Dedifferentiated amniotic fluid mesenchymal stem cell (primary cell): ENCODE data around the gene MARCHF2.
"Not testable (repeated sequence)": the region's sequence is repeated elsewhere in the genome, so short reads cannot be mapped to it uniquely, and the experiment has no call there.

Source experiments
- DNase-seq: peaks from one replicate; pipeline ENCODE4 v3.0.0-alpha.2; 2016; ENCODE audit errors: extremely low spot score

The MARCHF2 gene

GRCh38 chr19:8410718-8411117, 2.4 kb upstream of the MARCHF2 start:
- DNase-seq: not testable (repeated sequence)

GRCh38 chr19:8413629-8413995, 507 bp downstream of the MARCHF2 start:
- DNase-seq: no peak

- DNase-seq: no peak
Observed at GRCh38 chr19:8416796-8417195, 3.7 kb downstream of the MARCHF2 start.

GRCh38 chr19:8421484-8422461, 8.7 kb downstream of the MARCHF2 start:
- no peak for DNase-seq

GRCh38 chr19:8423817-8424223, 10.7 kb downstream of the MARCHF2 start:
- peak; percentile 96 for DNase-seq

GRCh38 chr19:8425331-8425730, 12.2 kb downstream of the MARCHF2 start:
- DNase-seq: not testable (repeated sequence)

GRCh38 chr19:8426283-8426682, 13.2 kb downstream of the MARCHF2 start:
- no peak for DNase-seq

- DNase-seq: no peak
Observed at GRCh38 chr19:8429044-8429443, 15.9 kb downstream of the MARCHF2 start.

GRCh38 chr19:8429826-8430225, 16.7 kb downstream of the MARCHF2 start:
- DNase-seq: no peak

- no peak for DNase-seq
Observed at GRCh38 chr19:8430650-8431049, 17.5 kb downstream of the MARCHF2 start.

- no peak for DNase-seq
Observed at GRCh38 chr19:8438236-8438635, 25.1 kb downstream of the MARCHF2 start.

- no peak for DNase-seq
Observed at GRCh38 chr19:8441725-8442544, 28.8 kb downstream of the MARCHF2 start.

- DNase-seq: not testable (repeated sequence)
Observed at GRCh38 chr19:8444140-8444676, 31.1 kb downstream of the MARCHF2 start.

GRCh38 chr19:8444677-8445487, 31.8 kb downstream of the MARCHF2 start, which contains the start of gene HNRNPM:
Gene HNRNPM, plus strand, starts transcription at chr19:8444975. Its CDS starts 24 bp downstream, at chr19:8444999.
- peak; percentile 98 for DNase-seq

- no peak for DNase-seq
Observed at GRCh38 chr19:8445488-8446001, 32.4 kb downstream of the MARCHF2 start.

GRCh38 chr19:8446061-8446709, 33.1 kb downstream of the MARCHF2 start:
- DNase-seq: no peak

- DNase-seq: no peak
Observed at GRCh38 chr19:8449830-8450229, 36.7 kb downstream of the MARCHF2 start.

- no peak for DNase-seq
Observed at GRCh38 chr19:8451377-8451776, 38.3 kb downstream of the MARCHF2 start.

GRCh38 chr19:8451885-8452284, 38.8 kb downstream of the MARCHF2 start:
- DNase-seq: no peak

GRCh38 chr19:8452446-8453123, 39.5 kb downstream of the MARCHF2 start:
- DNase-seq: no peak
